Parathyroid adenoma (tissue), 2 donors: ENCODE data around the gene KRT77.

Experiments
- H2AFZ ChIP-seq: fragments of 300-600 bp; sonication (generic); one replicate; pipeline ENCODE4 v1.7.0; 2017; ENCODE audit warnings: antibody characterized with exemption, mild to moderate bottlenecking
- H3K27ac ChIP-seq: fragments of 300-600 bp; sonication (generic); one replicate; pipeline ENCODE4 v1.7.0; 2017
- H3K27me3 ChIP-seq: fragments of 300-600 bp; sonication (generic); one replicate; pipeline ENCODE4 v1.7.0; 2017; ENCODE audit warnings: low read length; ENCODE audit not compliant: control insufficient read depth, insufficient read depth
- H3K36me3 ChIP-seq: fragments of 300-600 bp; sonication (generic); one replicate; pipeline ENCODE4 v1.7.0; 2017; ENCODE audit warnings: low read length; ENCODE audit not compliant: control insufficient read depth, insufficient read depth
- H3K4me1 ChIP-seq: fragments of 300-600 bp; sonication (generic); one replicate; pipeline ENCODE4 v1.7.0; 2017; ENCODE audit warnings: control low read depth
- H3K4me2 ChIP-seq: fragments of 300-600 bp; sonication (generic); one replicate; pipeline ENCODE4 v1.7.0; 2017; ENCODE audit warnings: low read length
- H3K4me3 ChIP-seq: fragments of 300-600 bp; sonication (generic); one replicate; pipeline ENCODE4 v1.7.0; 2017; ENCODE audit warnings: low read depth, low read length
- H3K79me2 ChIP-seq: fragments of 300-600 bp; sonication (generic); one replicate; pipeline ENCODE4 v1.7.0; 2017; ENCODE audit warnings: control low read depth
- H3K9ac ChIP-seq: fragments of 300-600 bp; sonication (generic); one replicate; pipeline ENCODE4 v1.7.0; 2017; ENCODE audit warnings: mild to moderate bottlenecking
- H3K9me3 ChIP-seq: fragments of 300-600 bp; sonication (generic); one replicate; pipeline ENCODE4 v1.7.0; 2017; ENCODE audit warnings: low read length; ENCODE audit not compliant: control insufficient read depth
- CTCF ChIP-seq: fragments of 300-600 bp; sonication (generic); IDR thresholded peaks from one replicate; pipeline ENCODE4 v1.7.0; 2017; ENCODE audit warnings: antibody characterized with exemption, mild to moderate bottlenecking
- donor health status: primary hyperparathyroidism.

KRT77 gene

GRCh38 chr12:52727037-52727436 lies 23.7 kb upstream of the KRT77 start:
- H3K4me1 ChIP-seq, result no peaks in the 10 kb centered on the region
- no peaks in the 10 kb centered on the region for H3K79me2 ChIP-seq

GRCh38 chr12:52726451-52726850 lies 23.1 kb upstream of the KRT77 start:
- H3K27me3 ChIP-seq, result no peaks in the 10 kb centered on the region
- H3K4me3 ChIP-seq, result no peak overlapping the region
- no peaks in the 10 kb centered on the region for H3K4me1 ChIP-seq
- no peaks in the 10 kb centered on the region for H3K9me3 ChIP-seq
- H3K27ac ChIP-seq, result no peak overlapping the region
- H3K36me3 ChIP-seq, result no peaks in the 10 kb centered on the region
- TF ChIP-seq CTCF, result no peak
- H3K79me2 ChIP-seq, result no peaks in the 10 kb centered on the region
- no peak overlapping the region for H3K4me2 ChIP-seq
- no peak overlapping the region for H3K9ac ChIP-seq
- no peak overlapping the region for H2AFZ ChIP-seq

More at GRCh38 chr12:52727037-52727436, 23.7 kb upstream of the KRT77 start:
- Histone ChIP-seq H3K36me3 (no peaks in the 10 kb centered on the region), H3K27ac (no peak overlapping the region), H3K27me3 (no peaks in the 10 kb centered on the region), H3K4me2 (no peak overlapping the region), H3K4me3 (no peak overlapping the region), H3K9ac (no peak overlapping the region), H3K9me3 (no peaks in the 10 kb centered on the region), H2AFZ (no peak overlapping the region)
- no peak for TF ChIP-seq CTCF

GRCh38 chr12:52724384-52724783 lies 21.1 kb upstream of the KRT77 start:
- no peaks in the 10 kb centered on the region for H3K79me2 ChIP-seq
- no peak for TF ChIP-seq CTCF

GRCh38 chr12:52722680-52723079 lies 19.4 kb upstream of the KRT77 start:
- no peak for TF ChIP-seq CTCF
- no peak overlapping the region for H3K4me3 ChIP-seq
- H2AFZ ChIP-seq, result no peak overlapping the region
- no peaks in the 10 kb centered on the region for H3K9me3 ChIP-seq
- no peaks in the 10 kb centered on the region for H3K4me1 ChIP-seq
- H3K4me2 ChIP-seq, result no peak overlapping the region
- no peaks in the 10 kb centered on the region for H3K36me3 ChIP-seq
- no peaks in the 10 kb centered on the region for H3K27me3 ChIP-seq
- no peaks in the 10 kb centered on the region for H3K79me2 ChIP-seq
- no peak overlapping the region for H3K27ac ChIP-seq
- H3K9ac ChIP-seq, result no peak overlapping the region

More at GRCh38 chr12:52724384-52724783, 21.1 kb upstream of the KRT77 start:
- H3K4me1 ChIP-seq, result no peaks in the 10 kb centered on the region
- no peaks in the 10 kb centered on the region for H3K36me3 ChIP-seq
- H3K4me3 ChIP-seq, result no peak overlapping the region
- no peak overlapping the region for H3K9ac ChIP-seq
- H3K27ac ChIP-seq, result no peak overlapping the region
- no peak overlapping the region for H2AFZ ChIP-seq
- no peaks in the 10 kb centered on the region for H3K9me3 ChIP-seq
- H3K27me3 ChIP-seq, result no peaks in the 10 kb centered on the region
- no peak overlapping the region for H3K4me2 ChIP-seq

- H3K4me1 ChIP-seq, result no peaks in the 10 kb centered on the region
- no peak overlapping the region for H3K9ac ChIP-seq
- no peak overlapping the region for H3K27ac ChIP-seq
- no peaks in the 10 kb centered on the region for H3K27me3 ChIP-seq
- TF ChIP-seq CTCF, result no peak
- no peak overlapping the region for H3K4me3 ChIP-seq
- H3K79me2 ChIP-seq, result no peaks in the 10 kb centered on the region
- H3K4me2 ChIP-seq, result no peak overlapping the region
- no peak overlapping the region for H2AFZ ChIP-seq
- no peaks in the 10 kb centered on the region for H3K9me3 ChIP-seq
- no peaks in the 10 kb centered on the region for H3K36me3 ChIP-seq
Measured at GRCh38 chr12:52721838-52722470, 18.6 kb upstream of the KRT77 start.
